Measurements from ENCODE around the gene CPPED1. TPM values are rescaled to one million over a fixed set of nuclear protein-coding genes. Genes with fewer than 3 reads are reported as not detected.

The CPPED1 gene
- total and polyA plus RNA-seq, 2 experiments from 2014 or later, result 6.2 to 7.3 TPM

GRCh38 chr16:12778726-12779125 lies 25.0 kb downstream of the CPPED1 start:
- Histone ChIP-seq H3K79me2 (replicated peaks; ENCODE audit: insufficient read depth) (no peaks in the 10 kb centered on the region), H3K4me2 (no peak overlapping the region), H3K27ac (ENCODE audit: low read depth) (no peak overlapping the region), H3K4me3 (no peak overlapping the region), H3K27me3 (ENCODE audit: insufficient read depth) (no peaks in the 10 kb centered on the region), H3K4me1 (ENCODE audit: insufficient read depth) (no peaks in the 10 kb centered on the region), H2AFZ (no peak overlapping the region), H3K9me2 (ENCODE audit: insufficient read depth) (no peaks in the 10 kb centered on the region), H3F3A (replicated peaks; ENCODE audit: low read depth) (no peaks in the 10 kb centered on the region), H3K36me3 (ENCODE audit: insufficient read depth) (no peaks in the 10 kb centered on the region), H4K20me1 (replicated peaks; ENCODE audit: insufficient read depth) (no peaks in the 10 kb centered on the region)
- H3K4me1 Mint-ChIP-seq, result no peaks in the 10 kb centered on the region
- H3K4me3 Mint-ChIP-seq, result no peak overlapping the region
- H3K27me3 Mint-ChIP-seq (ENCODE audit: insufficient read depth, low read depth, poor library complexity), result no peaks in the 10 kb centered on the region
- peaks cover 4% of the 10 kb centered on the region; the same call in 1 of the 3 replicates for H3K36me3 Mint-ChIP-seq (ENCODE audit: low read depth)
- H3K9me3 Mint-ChIP-seq, result no peaks in the 10 kb centered on the region; the same call in 2 of the 3 replicates
- no peak for DNase-seq (ENCODE audit: low spot score)
- no peak for ATAC-seq
- TF ChIP-seq EZH2 (IDR thresholded peaks at IDR 0.05; ENCODE audit: low read depth, unreplicated experiment) (no peak), POLR2AphosphoS5 (IDR thresholded peaks at IDR 0.05; ENCODE audit: low read depth) (no peak), CTCF (conservative IDR thresholded peaks at IDR 0.05; ENCODE audit: low read depth in 2 of 2) (no peak), ETS1 (IDR thresholded peaks at IDR 0.05) (no peak), STAT1 (IDR thresholded peaks at IDR 0.05; ENCODE audit: unreplicated experiment) (no peak), ZNF331 (CRISPR knock-in tag; IDR thresholded peaks at IDR 0.05; ENCODE audit: low read depth) (no peak), JUNB (IDR thresholded peaks at IDR 0.05; ENCODE audit: unreplicated experiment) (no peak), ZNF462 (CRISPR knock-in tag; IDR thresholded peaks at IDR 0.05) (no peak), ZNF114 (CRISPR knock-in tag; IDR thresholded peaks at IDR 0.05) (no peak), REST (IDR thresholded peaks at IDR 0.05; ENCODE audit: unreplicated experiment) (no peak), EZH2phosphoT487 (IDR thresholded peaks at IDR 0.05; ENCODE audit: unreplicated experiment) (no peak), CREB1 (CRISPR knock-in tag; IDR thresholded peaks at IDR 0.05; ENCODE audit: low read depth) (no peak), NANOG (IDR thresholded peaks at IDR 0.05; ENCODE audit: borderline replicate concordance) (no peak)
- H3K27ac Mint-ChIP-seq, result no peak overlapping the region

Data from GM23338 (cell line).